ENCODE data around the gene MOCS1.

DNA sequence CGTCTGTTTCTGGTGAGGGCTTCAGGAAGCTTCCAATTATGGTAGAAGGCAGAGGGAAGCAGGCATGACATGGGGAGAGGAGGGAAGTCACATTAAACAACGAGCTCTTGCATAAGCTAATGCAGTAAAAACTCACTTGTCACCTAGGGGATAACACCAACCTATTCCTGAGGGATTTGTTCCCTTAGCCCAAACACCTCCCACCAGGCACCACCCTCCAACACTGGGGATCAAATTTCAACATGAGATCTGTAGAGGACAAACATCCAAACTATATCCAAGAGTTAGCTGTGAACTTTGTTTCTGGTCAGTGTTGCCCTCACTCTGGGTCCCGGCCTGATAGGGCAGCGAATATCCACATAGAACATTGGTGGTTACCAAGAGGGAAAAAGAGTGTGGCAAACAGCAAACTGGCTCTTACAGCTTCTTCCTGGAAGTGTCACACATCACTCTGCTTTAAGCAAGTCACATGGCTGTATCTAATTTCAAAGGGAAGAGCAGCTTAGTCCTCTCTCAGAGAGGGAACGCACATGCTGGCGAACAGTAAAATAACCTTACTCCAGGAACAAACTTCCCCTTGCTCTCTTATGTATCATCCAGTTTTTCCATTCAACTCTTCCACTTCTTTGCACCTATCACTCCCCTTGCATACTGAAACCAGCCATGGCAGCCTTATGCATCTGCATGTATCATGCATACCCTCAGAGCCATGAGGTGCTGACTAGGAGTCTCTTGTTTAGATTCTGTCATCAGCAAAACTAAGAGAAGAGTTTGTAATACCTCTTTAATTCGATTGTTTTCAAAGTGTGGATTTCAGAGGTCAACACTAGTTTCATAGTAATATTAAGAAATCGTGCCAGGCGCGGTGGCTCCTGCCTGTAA is 4.8 kb upstream of the MOCS1 start:
- TF ChIP-seq, protein P1, sequence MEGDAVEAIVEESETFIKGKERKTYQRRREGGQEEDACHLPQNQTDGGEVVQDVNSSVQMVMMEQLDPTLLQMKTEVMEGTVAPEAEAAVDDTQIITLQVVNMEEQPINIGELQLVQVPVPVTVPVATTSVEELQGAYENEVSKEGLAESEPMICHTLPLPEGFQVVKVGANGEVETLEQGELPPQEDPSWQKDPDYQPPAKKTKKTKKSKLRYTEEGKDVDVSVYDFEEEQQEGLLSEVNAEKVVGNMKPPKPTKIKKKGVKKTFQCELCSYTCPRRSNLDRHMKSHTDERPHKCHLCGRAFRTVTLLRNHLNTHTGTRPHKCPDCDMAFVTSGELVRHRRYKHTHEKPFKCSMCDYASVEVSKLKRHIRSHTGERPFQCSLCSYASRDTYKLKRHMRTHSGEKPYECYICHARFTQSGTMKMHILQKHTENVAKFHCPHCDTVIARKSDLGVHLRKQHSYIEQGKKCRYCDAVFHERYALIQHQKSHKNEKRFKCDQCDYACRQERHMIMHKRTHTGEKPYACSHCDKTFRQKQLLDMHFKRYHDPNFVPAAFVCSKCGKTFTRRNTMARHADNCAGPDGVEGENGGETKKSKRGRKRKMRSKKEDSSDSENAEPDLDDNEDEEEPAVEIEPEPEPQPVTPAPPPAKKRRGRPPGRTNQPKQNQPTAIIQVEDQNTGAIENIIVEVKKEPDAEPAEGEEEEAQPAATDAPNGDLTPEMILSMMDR (IDR thresholded peaks at IDR 0.05): no peak
- TF ChIP-seq ZFX (IDR thresholded peaks at IDR 0.05; ENCODE audit: borderline replicate concordance): no peak

Measured in 22Rv1 (cell line).